CD4-positive, CD25-positive, alpha-beta regulatory T cell (primary cell): ENCODE results near the gene KLHL24. TPM values are rescaled to one million over a fixed set of nuclear protein-coding genes. Genes with fewer than 3 reads are reported as not detected.
"Not testable (repeated sequence)": the region's sequence is repeated elsewhere in the genome, so short reads cannot be mapped to it uniquely, and the experiment has no call there.

Source experiments
- ATAC-seq, 2 donors: fragments of 150-1000 bp; cut with Tn5 transposase; one replicate each; pipeline ENCODE4 v1.10.0; 2021; ENCODE audit warnings: low read depth in 2 of 2, moderate number of reproducible peaks in 2 of 2, moderate library complexity in 1 of 2
- DNase-seq, 3 donors: peaks; one replicate each; pipeline versions ENCODE4 v3.0.0 to v3.0.0-alpha.2; 2012 to 2022; ENCODE audit warnings: mixed read lengths in 1 of 3
- H3K27ac ChIP-seq: one replicate; pipeline ENCODE4 v1.7.0; 2013; ENCODE audit warnings: mild to moderate bottlenecking, low read length; ENCODE audit not compliant: insufficient read depth, poor library complexity, severe bottlenecking
- H3K27me3 ChIP-seq: one replicate; pipeline ENCODE4 v1.7.0; 2013; ENCODE audit warnings: low read length; ENCODE audit not compliant: control insufficient read depth, insufficient read depth
- H3K36me3 ChIP-seq: one replicate; pipeline ENCODE4 v1.7.0; 2013; ENCODE audit warnings: mild to moderate bottlenecking, low read length, moderate library complexity; ENCODE audit not compliant: control insufficient read depth, insufficient read depth
- H3K4me1 ChIP-seq: 2 replicates; pipeline ENCODE4 v1.7.0; 2013; ENCODE audit warnings: mild to moderate bottlenecking, low read length; ENCODE audit not compliant: insufficient read depth, control insufficient read depth, poor library complexity, severe bottlenecking
- H3K4me3 ChIP-seq: one replicate; pipeline ENCODE4 v1.7.0; 2013; ENCODE audit warnings: low read depth, mild to moderate bottlenecking, low read length, moderate library complexity
- H3K9me3 ChIP-seq, 2 experiments: 1 replicate in 1 of 2; 2 replicates in 1 of 2; pipeline ENCODE4 v1.7.0; 2013; ENCODE audit warnings: low read length in 2 of 2, mild to moderate bottlenecking in 1 of 2, moderate library complexity in 1 of 2; ENCODE audit not compliant: control insufficient read depth in 2 of 2
- H3K27ac Mint-ChIP-seq, 3 donors: one replicate each; pipeline ENCODE4 v1.8.0; 2020 to 2022; ENCODE audit warnings: mild to moderate bottlenecking in 3 of 3, mixed read lengths in 3 of 3, moderate library complexity in 2 of 3
- H3K27me3 Mint-ChIP-seq: one replicate; pipeline ENCODE4 v1.8.0; 2022; ENCODE audit warnings: mild to moderate bottlenecking, mixed read lengths
- H3K36me3 Mint-ChIP-seq: one replicate; pipeline ENCODE4 v1.8.0; 2020; ENCODE audit warnings: mixed read lengths
- H3K4me1 Mint-ChIP-seq, 4 donors: one replicate each; pipeline ENCODE4 v1.8.0; 2020 to 2022; ENCODE audit warnings: mixed read lengths in 4 of 4, mild to moderate bottlenecking in 1 of 4
- H3K4me3 Mint-ChIP-seq, 4 donors: one replicate each; pipeline ENCODE4 v1.8.0; 2020 to 2022; ENCODE audit warnings: mild to moderate bottlenecking in 4 of 4, mixed read lengths in 4 of 4, moderate library complexity in 3 of 4
- H3K9me3 Mint-ChIP-seq, 7 donors: one replicate each; pipeline ENCODE4 v1.8.0; 2020 to 2022; ENCODE audit warnings: mixed read lengths in 7 of 7, mild to moderate bottlenecking in 3 of 7, moderate library complexity in 2 of 7
- polyA plus RNA-seq, 4 donors: library from polyadenylated mRNA; unstranded; fragments of 300-500 nt; fragmentation: Illumina TruSeq; gene quantifications; one replicate each; pipeline ENCODE4 v1.2.3, GENCODE V29; 2021
- total RNA-seq: library from RNA; stranded (reverse); gene quantifications from one replicate; pipeline ENCODE4 v1.2.3, GENCODE V29; 2022

The KLHL24 gene
- total and polyA plus RNA-seq, 5 donors from 2014 or later: 37.0 to 144 (median 64.8) TPM

- peak overlapping the region; percentile 93 to 96 (median 95) for H3K27ac Mint-ChIP-seq
- H3K9me3 Mint-ChIP-seq: no peaks in the 10 kb centered on the region
- peak overlapping the region; percentile 95 to 100 (median 96) for H3K4me3 Mint-ChIP-seq
- DNase-seq: peak; percentile 92 to 97 (median 94)
- ATAC-seq: peak; percentile 82 to 83
- H3K9me3 ChIP-seq: no peaks in the 10 kb centered on the region
- H3K27ac ChIP-seq: peak overlapping the region; percentile 96
- H3K4me1 ChIP-seq: peaks cover 22% of the 10 kb centered on the region
- peaks cover 4% of the 10 kb centered on the region for H3K36me3 Mint-ChIP-seq
- peaks cover 16 to 43% (median 28%) of the 10 kb centered on the region in 4 donors for H3K4me1 Mint-ChIP-seq
- H3K27me3 ChIP-seq: no peaks in the 10 kb centered on the region
- peak overlapping the region; percentile 80 for H3K4me3 ChIP-seq
- H3K27me3 Mint-ChIP-seq: no peaks in the 10 kb centered on the region
- no peaks in the 10 kb centered on the region for H3K36me3 ChIP-seq
These were observed 1.0 kb downstream of the KLHL24 start for GRCh38 chr3:183636221-183637105.

GRCh38 chr3:183637106-183637486 lies 1.7 kb downstream of the KLHL24 start:
- no peaks in the 10 kb centered on the region for H3K27me3 Mint-ChIP-seq
- DNase-seq (no peak), ATAC-seq (no peak)
- H3K9me3 ChIP-seq: no peaks in the 10 kb centered on the region
- peak overlapping the region; percentile 96 for H3K27ac ChIP-seq
- peak overlapping the region; percentile 95 to 100 (median 96) for H3K4me3 Mint-ChIP-seq
- no peaks in the 10 kb centered on the region for H3K9me3 Mint-ChIP-seq
- H3K36me3 Mint-ChIP-seq: peaks cover 10% of the 10 kb centered on the region
- peaks cover 23 to 50% (median 34%) of the 10 kb centered on the region in 4 donors for H3K4me1 Mint-ChIP-seq
- H3K4me3 ChIP-seq: peak overlapping the region; percentile 80
- H3K4me1 ChIP-seq: peaks cover 22% of the 10 kb centered on the region
- no peaks in the 10 kb centered on the region for H3K27me3 ChIP-seq
- no peaks in the 10 kb centered on the region for H3K36me3 ChIP-seq
- H3K27ac Mint-ChIP-seq: peak overlapping the region; percentile 52 to 96 (median 95)

- H3K27ac Mint-ChIP-seq: peak overlapping the region; percentile 89 to 96 (median 95)
- DNase-seq, H3K27me3 ChIP-seq, ATAC-seq, H3K36me3 Mint-ChIP-seq, H3K36me3 ChIP-seq, H3K27me3 Mint-ChIP-seq, H3K9me3 ChIP-seq, H3K9me3 Mint-ChIP-seq: not testable (repeated sequence)
- peak overlapping the region; percentile 61 to 97 (median 96) for H3K4me3 Mint-ChIP-seq
- H3K4me3 ChIP-seq: peak overlapping the region; percentile 80
- H3K27ac ChIP-seq: peak overlapping the region; percentile 96
- peaks cover 28 to 54% (median 36%) of the 10 kb centered on the region in 4 donors for H3K4me1 Mint-ChIP-seq
- H3K4me1 ChIP-seq: peaks cover 22% of the 10 kb centered on the region
These were observed 2.2 kb downstream of the KLHL24 start for GRCh38 chr3:183637633-183638032.

GRCh38 chr3:183638101-183638852 lies 2.9 kb downstream of the KLHL24 start:
- H3K27me3 ChIP-seq: no peaks in the 10 kb centered on the region
- Mint-ChIP-seq H3K27ac (peak overlapping the region; percentile 15 to 95 (median 89)), H3K9me3 (no peaks in the 10 kb centered on the region), H3K27me3 (no peaks in the 10 kb centered on the region), H3K4me3 (peak overlapping the region; percentile 61 to 97 (median 96)), H3K36me3 (peaks cover 10% of the 10 kb centered on the region), H3K4me1 (peaks cover 28 to 58% (median 36%) of the 10 kb centered on the region in 4 donors)
- H3K27ac ChIP-seq: peak overlapping the region; percentile 96
- no peaks in the 10 kb centered on the region for H3K36me3 ChIP-seq
- peaks cover 22% of the 10 kb centered on the region for H3K4me1 ChIP-seq
- no peak for DNase-seq
- peak overlapping the region; percentile 49 for H3K4me3 ChIP-seq
- no peaks in the 10 kb centered on the region for H3K9me3 ChIP-seq
- ATAC-seq: no peak

DNA sequence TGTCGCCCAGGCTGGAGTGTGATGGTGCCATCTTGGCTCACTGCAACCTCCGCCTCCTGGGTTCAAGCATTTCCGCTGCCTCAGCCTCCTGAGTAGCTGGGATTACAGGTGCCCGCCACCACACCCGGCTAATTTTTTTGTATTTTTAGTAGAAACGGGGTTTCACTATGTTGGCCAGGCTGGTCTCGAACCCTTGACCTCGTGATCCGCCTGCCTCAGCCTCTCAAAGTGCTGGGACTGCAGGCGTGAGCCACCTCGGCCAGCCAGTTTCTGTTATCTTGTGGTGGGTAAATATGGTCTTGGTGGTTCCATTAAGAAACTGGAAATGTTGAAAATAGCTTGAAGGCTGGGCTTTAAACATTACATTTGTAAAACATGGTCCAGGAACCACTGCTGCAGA lies 5.2 kb downstream of the KLHL24 start:
- DNase-seq, H3K27me3 Mint-ChIP-seq, H3K4me3 ChIP-seq, H3K27me3 ChIP-seq, H3K27ac ChIP-seq, ATAC-seq, H3K9me3 Mint-ChIP-seq, H3K27ac Mint-ChIP-seq, H3K9me3 ChIP-seq: not testable (repeated sequence)
- peaks cover 33 to 58% (median 37%) of the 10 kb centered on the region in 4 donors for H3K4me1 Mint-ChIP-seq
- peak overlapping the region in 1 of 4 donors; percentile 32 for H3K4me3 Mint-ChIP-seq
- H3K4me1 ChIP-seq: peaks cover 17% of the 10 kb centered on the region
- peaks cover 19% of the 10 kb centered on the region for H3K36me3 Mint-ChIP-seq
- H3K36me3 ChIP-seq: peaks cover 17% of the 10 kb centered on the region

DNA sequence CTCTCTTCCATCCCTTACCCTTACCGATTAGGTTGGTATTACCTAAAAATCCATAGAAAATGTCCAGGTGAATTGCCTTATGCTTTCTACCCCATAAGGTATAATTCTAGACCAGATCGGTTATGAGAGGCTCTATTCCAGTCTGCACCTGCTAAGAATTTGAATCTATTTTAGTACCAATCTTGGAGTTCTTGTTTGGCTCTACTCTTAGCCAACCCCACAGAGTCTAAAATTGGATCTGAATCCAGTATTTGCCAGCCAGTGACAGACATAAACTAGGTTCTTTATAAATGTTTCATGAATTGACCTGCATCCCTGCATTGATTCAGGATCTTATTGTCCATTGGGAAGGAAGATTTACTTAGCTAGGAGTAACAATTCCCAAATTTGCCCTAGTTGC lies 6.5 kb downstream of the KLHL24 start:
- no peaks in the 10 kb centered on the region for H3K27me3 Mint-ChIP-seq
- H3K27ac Mint-ChIP-seq: no peak overlapping the region
- peaks cover 14% of the 10 kb centered on the region for H3K4me1 ChIP-seq
- H3K9me3 ChIP-seq: no peaks in the 10 kb centered on the region
- H3K4me3 ChIP-seq: no peak overlapping the region
- H3K4me1 Mint-ChIP-seq: peaks cover 32 to 56% (median 36%) of the 10 kb centered on the region in 4 donors
- no peak for DNase-seq
- H3K27me3 ChIP-seq: no peaks in the 10 kb centered on the region
- ATAC-seq: no peak
- H3K36me3 ChIP-seq: peaks cover 19% of the 10 kb centered on the region
- H3K4me3 Mint-ChIP-seq: peak overlapping the region in 1 of 4 donors; percentile 15
- H3K27ac ChIP-seq: no peak overlapping the region
- H3K9me3 Mint-ChIP-seq: no peaks in the 10 kb centered on the region
- H3K36me3 Mint-ChIP-seq: peaks cover 19% of the 10 kb centered on the region

- Mint-ChIP-seq H3K4me3 (peak overlapping the region in 1 of 4 donors; percentile 8), H3K27ac (no peak overlapping the region), H3K4me1 (peaks cover 22 to 38% (median 25%) of the 10 kb centered on the region in 4 donors), H3K27me3 (no peaks in the 10 kb centered on the region), H3K36me3 (peaks cover 30% of the 10 kb centered on the region), H3K9me3 (peaks cover 0 to 8% (median 0%) of the 10 kb centered on the region in 7 donors)
- H3K27me3 ChIP-seq: no peaks in the 10 kb centered on the region
- no peaks in the 10 kb centered on the region for H3K9me3 ChIP-seq
- H3K36me3 ChIP-seq: peaks cover 30% of the 10 kb centered on the region
- DNase-seq: no peak
- no peak for ATAC-seq
- no peaks in the 10 kb centered on the region for H3K4me1 ChIP-seq
- no peak overlapping the region for H3K27ac ChIP-seq
- no peak overlapping the region for H3K4me3 ChIP-seq
These were observed 8.8 kb downstream of the KLHL24 start for GRCh38 chr3:183644244-183644643.
